Activated CD8-positive, alpha-beta T cell treated with anti-CD3 and anti-CD28 coated beads for 36 hours (primary cell): ENCODE results near the gene SNRNP25. TPM values are rescaled to one million over a fixed set of nuclear protein-coding genes. Genes with fewer than 3 reads are reported as not detected.

Experiments used
- ATAC-seq: fragments of 200-7000 bp; cut with Tn5 transposase; one replicate; pipeline ENCODE4 v1.10.0; 2021; ENCODE audit warnings: mild to moderate bottlenecking, moderate library complexity
- CTCF ChIA-PET: fragments of 350-600 bp; sonication (Branson Sonifier 250); formaldehyde crosslinking; loops from one replicate; lab custom pipeline; 2021; ENCODE audit warnings: antibody characterized with exemption; lab: Charles Lee
- POLR2A ChIA-PET: fragments of 350-600 bp; sonication (Branson Sonifier 250); formaldehyde crosslinking; loops from one replicate; lab custom pipeline; 2021; ENCODE audit warnings: antibody characterized with exemption; lab: Charles Lee
- DNase-seq: peaks from one replicate; pipeline ENCODE4 v3.0.0-alpha.2; 2020
- H3K27ac Mint-ChIP-seq: one replicate; pipeline ENCODE4 v1.8.0; 2021; ENCODE audit warnings: mild to moderate bottlenecking, mixed read lengths
- H3K27me3 Mint-ChIP-seq: one replicate; pipeline ENCODE4 v1.8.0; 2021; ENCODE audit warnings: mixed read lengths
- H3K36me3 Mint-ChIP-seq: one replicate; pipeline ENCODE4 v1.8.0; 2021; ENCODE audit warnings: low read depth, mixed read lengths
- H3K4me1 Mint-ChIP-seq: one replicate; pipeline ENCODE4 v1.8.0; 2021; ENCODE audit warnings: low read depth, mixed read lengths
- H3K4me3 Mint-ChIP-seq: one replicate; pipeline ENCODE4 v1.8.0; 2021; ENCODE audit warnings: mild to moderate bottlenecking, moderate library complexity, mixed read lengths
- H3K9me3 Mint-ChIP-seq: one replicate; pipeline ENCODE4 v1.8.0; 2021; ENCODE audit warnings: mixed read lengths
- CTCF ChIP-seq: fragments of 200-600 bp; IDR thresholded peaks from one replicate; pipeline ENCODE4 v1.8.0; 2022; ENCODE audit warnings: antibody characterized with exemption, mild to moderate bottlenecking
- intact Hi-C: fragments of 100-400 bp; cut with micrococcal nuclease; formaldehyde crosslinking; loops from one replicate; pipeline ENCODE4 v1.10.0; 2022
- total RNA-seq, 2 experiments: library from RNA; stranded (reverse); gene quantifications; one replicate each; pipeline ENCODE4 v1.2.3, GENCODE V29; 2021

Gene SNRNP25
- total RNA-seq, 2 experiments from 2014 or later: 39.4 to 39.7 TPM

- Mint-ChIP-seq H3K27me3 (no peaks in the 10 kb centered on the region), H3K36me3 (peaks cover 4% of the 10 kb centered on the region), H3K4me3 (no peak overlapping the region), H3K4me1 (peaks cover 4% of the 10 kb centered on the region), H3K9me3 (no peaks in the 10 kb centered on the region), H3K27ac (no peak overlapping the region)
- CTCF ChIA-PET: interaction anchor here (0.7 to 20.7 kb wide), 2 partner anchors 35 to 142 kb away, joined by 3 to 458 read pairs; no protein-coding TSS in a partner anchor
- intact Hi-C loops: no loop called here
- DNase-seq: no peak
- TF ChIP-seq CTCF: no peak
- POLR2A ChIA-PET: interaction anchor here (0.6 to 1.0 kb wide), 4 partner anchors 10 to 193 kb away, joined by 3 to 5 read pairs (median 3); no protein-coding TSS in a partner anchor
- ATAC-seq: no peak
Observed at GRCh38 chr16:59440-60059, 5.9 kb downstream of the SNRNP25 start.

GRCh38 chr16:60166-60565 lies 6.5 kb downstream of the SNRNP25 start:
- Mint-ChIP-seq H3K9me3 (no peaks in the 10 kb centered on the region), H3K36me3 (peaks cover 4% of the 10 kb centered on the region), H3K4me1 (peaks cover under 1% of the 10 kb centered on the region), H3K27me3 (no peaks in the 10 kb centered on the region), H3K27ac (no peak overlapping the region), H3K4me3 (no peak overlapping the region)
- no peak for DNase-seq
- no peak for TF ChIP-seq CTCF
- ChIA-PET POLR2A (interaction anchor here (0.7 to 1.0 kb wide), 4 partner anchors 11 to 21 kb away, joined by 3 to 5 read pairs (median 4); no protein-coding TSS in a partner anchor), CTCF (interaction anchor here (0.7 to 20.7 kb wide), 2 partner anchors 34 to 141 kb away, joined by 3 to 458 read pairs; no protein-coding TSS in a partner anchor)
- no peak for ATAC-seq
- intact Hi-C loops: no loop called here

- Mint-ChIP-seq H3K27me3 (no peaks in the 10 kb centered on the region), H3K4me3 (no peak overlapping the region), H3K27ac (no peak overlapping the region), H3K9me3 (no peaks in the 10 kb centered on the region), H3K4me1 (no peaks in the 10 kb centered on the region), H3K36me3 (no peaks in the 10 kb centered on the region)
- intact Hi-C loops: no loop called here
- no peak for TF ChIP-seq CTCF
- DNase-seq (no peak), ATAC-seq (no peak)
- POLR2A ChIA-PET: interaction anchor here (1.0 kb wide), 1 partner anchor 10 kb away, joined by 4 read pairs; no protein-coding TSS in a partner anchor
- CTCF ChIA-PET: interaction anchor here (20.7 kb wide), 1 partner anchor 33 kb away, joined by 458 read pairs; no protein-coding TSS in a partner anchor
Observed at GRCh38 chr16:60929-61878, 7.6 kb downstream of the SNRNP25 start.

- Mint-ChIP-seq H3K36me3 (no peaks in the 10 kb centered on the region), H3K4me3 (no peak overlapping the region), H3K27me3 (no peaks in the 10 kb centered on the region), H3K4me1 (no peaks in the 10 kb centered on the region), H3K27ac (no peak overlapping the region), H3K9me3 (no peaks in the 10 kb centered on the region)
- no peak for TF ChIP-seq CTCF
- CTCF ChIA-PET: interaction anchor here (1.6 to 20.7 kb wide), 2 partner anchors 33 to 118 kb away, joined by 6 to 458 read pairs; partner anchors contain the start of gene HBQ1
- DNase-seq (no peak), ATAC-seq (no peak)
- intact Hi-C loops: no loop called here
- POLR2A ChIA-PET: no interaction called here
Observed at GRCh38 chr16:61879-62281, 8.3 kb downstream of the SNRNP25 start.
